Measurements from ENCODE around the gene IL26.
A peak's percentile ranks its signal among the peaks of the same experiment; 100 is the strongest.
"Not testable (repeated sequence)": the region's sequence is repeated elsewhere in the genome, so short reads cannot be mapped to it uniquely, and the experiment has no call there.

IL26 gene

DNA sequence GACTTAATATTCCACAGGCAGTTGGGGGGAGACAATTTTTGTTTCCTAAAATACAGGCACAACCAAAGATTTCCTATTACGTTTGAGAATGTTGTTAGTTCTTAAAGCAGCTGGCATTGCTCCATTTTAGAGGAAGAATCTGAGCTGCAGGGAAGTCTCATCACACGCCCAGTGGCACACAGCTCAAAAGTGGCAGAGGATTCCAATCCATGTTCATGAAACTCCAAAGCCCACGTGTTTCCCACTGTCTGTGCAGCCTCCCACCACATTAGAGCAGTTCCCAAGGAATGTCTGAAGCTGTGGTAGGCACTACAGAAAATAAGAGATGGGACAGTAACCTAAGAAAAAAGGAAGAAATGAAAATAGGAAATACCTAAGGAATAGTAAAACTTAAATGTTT, 6.1 kb upstream of the IL26 start:
- Mint-ChIP-seq H3K4me1 (ENCODE audit: low read depth) (peaks cover 27% of the 10 kb centered on the region), H3K4me3 (no peak overlapping the region), H3K27me3 (no peaks in the 10 kb centered on the region), H3K27ac (no peak overlapping the region), H3K9me3 (no peaks in the 10 kb centered on the region), H3K36me3 (ENCODE audit: low read depth) (no peaks in the 10 kb centered on the region)
- no peak for DNase-seq

DNA sequence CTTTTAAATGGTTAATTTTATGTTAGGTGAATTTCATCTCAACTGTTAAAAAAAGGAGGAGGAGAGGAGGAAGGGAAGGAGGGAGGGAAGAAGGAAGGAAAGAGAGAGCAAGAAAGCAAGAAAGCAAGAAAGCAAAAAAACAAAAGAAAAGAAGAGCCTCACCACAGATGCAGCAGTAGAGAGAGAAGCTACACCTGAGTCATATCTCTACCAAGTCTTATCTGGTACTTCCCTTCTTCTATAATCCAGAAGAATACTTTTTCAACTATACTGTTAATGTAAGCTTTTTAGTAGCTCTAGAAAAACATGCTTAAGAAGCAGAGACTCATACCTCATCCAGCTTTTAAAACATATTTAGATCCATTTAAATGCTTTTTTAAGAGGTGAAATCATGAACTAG, 5.6 kb upstream of the IL26 start:
- H3K27ac Mint-ChIP-seq: no peak overlapping the region
- H3K4me1 Mint-ChIP-seq (ENCODE audit: low read depth): peaks cover 23% of the 10 kb centered on the region
- H3K27me3 Mint-ChIP-seq: peaks cover 3% of the 10 kb centered on the region
- no peak for DNase-seq
- H3K9me3 Mint-ChIP-seq: no peaks in the 10 kb centered on the region
- H3K36me3 Mint-ChIP-seq (ENCODE audit: low read depth): no peaks in the 10 kb centered on the region
- no peak overlapping the region for H3K4me3 Mint-ChIP-seq

DNA sequence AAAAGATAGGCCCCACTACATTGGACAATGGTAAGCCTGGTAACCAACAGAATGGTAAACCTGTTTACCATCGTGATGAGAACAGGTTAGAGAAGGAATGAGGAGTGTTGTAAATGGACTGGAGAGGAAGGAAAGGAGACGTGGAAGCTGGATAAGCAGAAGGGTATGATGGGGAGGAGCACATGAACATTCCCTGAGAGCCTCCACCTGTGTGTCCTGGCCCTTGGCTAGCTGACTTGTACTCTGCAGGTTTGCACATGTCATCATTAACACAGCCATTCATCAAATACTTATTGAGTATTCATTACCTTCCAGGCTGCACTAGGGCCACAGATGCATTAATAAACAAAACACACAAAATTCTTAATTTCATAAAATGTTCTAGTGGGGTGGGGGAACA, 4.3 kb upstream of the IL26 start:
- no peak for DNase-seq
- Mint-ChIP-seq H3K4me1 (ENCODE audit: low read depth) (peaks cover 22% of the 10 kb centered on the region), H3K4me3 (no peak overlapping the region), H3K36me3 (ENCODE audit: low read depth) (no peaks in the 10 kb centered on the region), H3K9me3 (no peaks in the 10 kb centered on the region), H3K27me3 (peaks cover 5% of the 10 kb centered on the region), H3K27ac (no peak overlapping the region)

DNA sequence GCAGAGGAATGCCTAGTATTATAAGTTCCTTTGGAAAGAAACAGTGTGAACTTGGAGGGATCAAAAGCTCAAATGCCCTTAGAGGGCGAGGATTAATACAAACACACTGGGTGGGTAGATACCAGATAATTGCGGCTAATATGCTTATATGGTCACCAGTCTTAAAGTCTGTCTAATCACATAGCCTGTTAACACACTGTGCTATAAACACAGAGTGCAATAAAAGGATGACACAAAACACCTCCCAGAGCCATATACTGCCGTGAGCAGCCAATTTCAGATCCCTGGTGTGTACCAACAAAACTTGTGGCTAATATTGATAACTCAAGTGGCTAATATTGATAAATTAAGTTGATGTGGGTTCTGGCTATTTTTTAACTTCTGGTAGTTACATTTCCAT, 1.7 kb upstream of the IL26 start:
- DNase-seq: no peak
- no peak overlapping the region for H3K27ac Mint-ChIP-seq
- peaks cover 5% of the 10 kb centered on the region for H3K27me3 Mint-ChIP-seq
- peaks cover 27% of the 10 kb centered on the region for H3K4me1 Mint-ChIP-seq (ENCODE audit: low read depth)
- H3K36me3 Mint-ChIP-seq (ENCODE audit: low read depth): no peaks in the 10 kb centered on the region
- no peak overlapping the region for H3K4me3 Mint-ChIP-seq
- no peaks in the 10 kb centered on the region for H3K9me3 Mint-ChIP-seq

DNA sequence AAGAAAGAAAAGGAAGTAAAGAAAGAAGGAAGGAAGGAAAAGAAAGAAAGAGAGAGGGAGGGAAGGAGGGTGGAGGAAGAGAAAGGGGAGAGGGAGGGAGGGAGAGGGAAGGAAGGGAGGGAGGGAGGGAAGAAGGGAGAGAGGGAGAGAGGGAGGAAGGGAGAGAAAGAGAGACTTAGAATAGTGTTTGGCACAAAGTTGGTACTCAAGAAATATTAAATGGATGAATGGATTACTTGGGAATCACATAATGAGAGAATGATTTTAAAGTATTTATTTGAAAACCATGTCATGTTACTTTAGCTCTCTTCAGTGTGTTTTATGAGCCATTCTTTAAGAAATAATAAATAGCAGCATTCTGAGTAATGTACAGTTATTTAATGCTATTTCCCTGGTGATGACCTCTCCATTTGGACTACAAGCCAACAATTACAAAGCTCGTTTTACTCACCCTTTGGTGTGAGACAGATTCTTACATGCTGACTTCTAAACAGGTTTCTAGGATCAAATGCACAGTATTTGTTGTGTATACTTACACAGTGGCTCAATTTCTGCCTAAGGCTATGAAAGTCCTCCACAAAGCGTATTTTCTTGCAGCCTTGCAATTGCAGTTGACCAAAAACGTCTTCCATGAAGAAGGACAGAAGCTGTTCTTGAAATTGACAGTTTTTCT, 861 bp downstream of the IL26 start:
- H3K4me1 Mint-ChIP-seq (ENCODE audit: low read depth): peaks cover 20% of the 10 kb centered on the region
- H3K4me3 Mint-ChIP-seq: no peak overlapping the region

DNA sequence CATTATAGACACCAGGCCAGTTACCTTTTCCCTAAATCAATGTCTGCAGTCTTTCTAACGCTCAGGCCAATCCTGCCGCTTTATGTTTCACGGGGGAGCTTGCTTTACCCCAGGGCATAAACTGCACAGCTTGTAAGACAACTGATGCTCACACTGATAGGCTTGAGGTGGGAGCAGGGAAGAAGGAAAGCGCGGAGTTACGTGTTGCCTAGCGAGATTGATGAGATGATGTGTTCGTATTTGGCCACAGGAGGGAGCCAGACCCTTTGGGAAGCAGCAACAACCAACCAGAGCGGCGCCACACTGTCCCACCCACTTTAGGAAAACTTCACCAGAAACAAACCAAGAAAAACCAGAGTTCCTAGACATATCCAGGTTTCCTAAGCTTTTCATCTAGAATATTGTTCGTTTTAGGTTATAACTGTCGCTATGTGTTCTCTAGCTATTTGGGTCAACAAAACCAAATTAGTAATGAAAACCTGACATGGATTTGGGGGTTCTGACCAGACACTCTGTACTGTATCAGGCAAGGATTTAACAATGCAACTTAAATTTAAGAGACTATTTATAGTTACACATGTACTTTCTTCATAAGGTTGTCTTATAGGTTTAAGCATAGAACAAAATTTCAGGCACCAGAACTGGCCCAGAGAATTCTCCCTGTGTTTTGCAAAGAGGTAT, 2.4 kb downstream of the IL26 start:
- peak; percentile 73 for DNase-seq
- no peaks in the 10 kb centered on the region for H3K36me3 Mint-ChIP-seq (ENCODE audit: low read depth)
- no peaks in the 10 kb centered on the region for H3K9me3 Mint-ChIP-seq
- H3K4me3 Mint-ChIP-seq: peak overlapping the region; percentile 62
- no peak overlapping the region for H3K27ac Mint-ChIP-seq
- peaks cover 5% of the 10 kb centered on the region for H3K27me3 Mint-ChIP-seq
- H3K4me1 Mint-ChIP-seq (ENCODE audit: low read depth): peaks cover 20% of the 10 kb centered on the region

More for the DNA sequence above, 861 bp downstream of the IL26 start:
- no peak for DNase-seq
- no peaks in the 10 kb centered on the region for H3K36me3 Mint-ChIP-seq (ENCODE audit: low read depth)
- peaks cover 5% of the 10 kb centered on the region for H3K27me3 Mint-ChIP-seq
- H3K9me3 Mint-ChIP-seq: no peaks in the 10 kb centered on the region
- no peak overlapping the region for H3K27ac Mint-ChIP-seq

DNA sequence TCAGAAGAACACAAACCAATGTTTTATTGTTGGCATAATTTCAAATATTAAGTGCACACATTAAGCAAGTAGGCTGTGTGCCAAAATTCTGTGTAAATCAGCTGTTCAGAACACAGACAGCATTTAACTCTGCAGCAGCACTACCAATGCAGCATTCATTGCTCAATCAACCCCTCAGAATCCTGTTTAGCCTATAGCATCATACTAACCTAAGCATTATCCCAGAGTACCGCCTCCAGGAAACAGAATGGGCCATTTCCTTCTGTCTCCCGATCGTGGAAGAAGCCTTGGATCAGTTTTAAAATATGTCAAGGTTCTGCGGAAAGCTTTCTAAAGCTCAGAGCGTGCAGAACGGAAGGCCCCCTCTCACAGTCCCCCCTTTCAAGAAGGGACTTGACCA, 3.3 kb downstream of the IL26 start:
- no peak overlapping the region for H3K27ac Mint-ChIP-seq
- H3K27me3 Mint-ChIP-seq: peaks cover 5% of the 10 kb centered on the region
- H3K36me3 Mint-ChIP-seq (ENCODE audit: low read depth): no peaks in the 10 kb centered on the region
- H3K4me3 Mint-ChIP-seq: no peak overlapping the region
- no peaks in the 10 kb centered on the region for H3K9me3 Mint-ChIP-seq
- H3K4me1 Mint-ChIP-seq (ENCODE audit: low read depth): peaks cover 20% of the 10 kb centered on the region
- DNase-seq: no peak

DNA sequence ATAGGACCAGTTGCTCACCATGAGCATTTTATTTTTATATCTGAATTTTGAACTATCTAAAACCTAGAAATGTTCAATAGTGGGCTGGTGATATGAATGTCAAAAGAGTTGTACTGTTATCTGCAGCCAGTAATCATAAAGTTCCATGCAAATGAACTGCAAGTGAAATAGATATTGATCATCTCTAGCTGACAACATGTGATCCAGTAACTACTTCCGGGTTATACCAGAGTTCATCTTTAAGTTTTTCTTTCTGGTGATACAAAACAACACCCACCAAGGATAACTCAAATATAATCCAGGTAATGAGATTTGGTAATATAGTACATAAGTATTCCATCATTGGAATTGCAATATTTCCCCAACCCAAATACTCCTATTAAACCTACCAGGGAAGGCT, 4.1 kb downstream of the IL26 start:
- Mint-ChIP-seq H3K27me3 (peaks cover 4% of the 10 kb centered on the region), H3K4me3 (no peak overlapping the region), H3K9me3 (no peaks in the 10 kb centered on the region), H3K4me1 (ENCODE audit: low read depth) (peaks cover 20% of the 10 kb centered on the region), H3K27ac (no peak overlapping the region), H3K36me3 (ENCODE audit: low read depth) (no peaks in the 10 kb centered on the region)
- no peak for DNase-seq

DNA sequence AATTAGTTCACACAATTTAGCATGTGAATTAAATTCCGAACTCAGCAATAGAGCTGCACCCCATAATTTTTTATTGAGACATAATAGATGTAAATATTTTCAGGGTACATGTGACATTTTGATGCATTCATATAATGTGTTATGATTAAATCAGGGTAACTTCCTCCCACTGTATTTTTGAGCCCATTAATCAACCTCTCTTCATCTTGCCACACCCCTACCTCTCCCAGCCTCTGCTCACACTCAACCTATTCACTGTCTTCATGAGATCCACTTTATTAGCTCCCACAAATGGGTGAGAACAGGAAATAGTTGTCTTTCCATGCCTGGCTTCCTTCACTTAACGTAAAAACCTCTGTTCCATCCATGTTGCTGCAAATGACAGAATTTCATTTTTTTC, 14.7 kb downstream of the IL26 start:
- H3K27me3 Mint-ChIP-seq: peaks cover 2% of the 10 kb centered on the region
- no peaks in the 10 kb centered on the region for H3K9me3 Mint-ChIP-seq
- no peak overlapping the region for H3K4me3 Mint-ChIP-seq
- H3K4me1 Mint-ChIP-seq (ENCODE audit: low read depth): peaks cover 19% of the 10 kb centered on the region
- H3K36me3 Mint-ChIP-seq (ENCODE audit: low read depth): no peaks in the 10 kb centered on the region
- no peak for DNase-seq
- no peak overlapping the region for H3K27ac Mint-ChIP-seq

DNA sequence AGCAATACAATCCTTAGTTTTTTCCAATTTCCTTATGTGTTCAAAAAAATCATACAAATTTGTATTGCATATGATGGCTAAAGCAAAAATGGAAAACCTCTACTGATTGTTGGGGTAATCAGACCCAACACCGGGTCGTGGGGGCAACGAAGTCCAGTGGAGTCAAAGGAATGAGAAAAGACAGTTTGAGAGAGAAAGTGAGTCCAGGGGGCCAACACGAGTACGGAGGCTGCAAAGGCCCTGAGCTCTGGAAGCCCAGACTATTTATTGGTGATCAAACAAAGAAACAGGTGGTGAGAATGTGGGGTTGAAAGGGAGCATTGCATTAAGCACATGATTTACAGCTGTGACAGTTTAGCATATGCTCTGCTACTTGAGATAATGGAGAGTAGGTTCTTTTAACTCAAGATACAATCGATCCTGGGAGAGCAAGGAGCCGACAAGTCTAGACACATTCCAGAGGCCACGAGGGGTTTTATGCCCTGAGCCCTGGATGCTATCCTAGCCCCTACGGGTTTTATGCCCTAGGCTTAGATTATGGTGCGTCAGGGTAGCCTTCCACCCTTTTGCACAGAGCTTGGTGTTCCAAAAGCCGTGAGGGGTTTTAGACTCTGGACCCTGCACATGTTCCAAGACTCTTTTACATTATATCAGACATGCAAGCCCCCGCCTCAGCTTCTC, 16.4 kb downstream of the IL26 start:
- not testable (repeated sequence) for H3K4me3 Mint-ChIP-seq; DNase-seq; H3K9me3 Mint-ChIP-seq; H3K27ac Mint-ChIP-seq; H3K36me3 Mint-ChIP-seq (ENCODE audit: low read depth); H3K27me3 Mint-ChIP-seq
- peaks cover 19% of the 10 kb centered on the region for H3K4me1 Mint-ChIP-seq (ENCODE audit: low read depth)

DNA sequence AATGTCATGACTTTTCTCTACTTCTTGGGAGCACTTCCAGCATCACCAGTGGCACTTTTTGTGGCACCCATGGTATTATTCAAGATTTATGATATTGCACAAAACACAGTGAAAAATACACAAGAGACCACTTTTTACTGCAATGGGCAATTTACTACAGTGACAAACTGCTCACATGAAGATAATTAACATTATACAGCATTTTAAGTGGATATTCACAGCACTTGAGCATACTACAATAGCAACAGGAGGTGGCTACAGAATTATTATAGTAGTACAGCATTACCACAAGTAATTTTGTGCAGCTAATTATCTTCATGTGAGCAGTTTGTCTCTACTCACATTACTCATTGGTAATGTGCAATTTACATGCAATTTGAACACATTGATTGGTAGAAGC, 18.3 kb downstream of the IL26 start:
- Mint-ChIP-seq H3K27ac (no peak overlapping the region), H3K36me3 (ENCODE audit: low read depth) (no peaks in the 10 kb centered on the region), H3K4me1 (ENCODE audit: low read depth) (peaks cover 30% of the 10 kb centered on the region), H3K9me3 (no peaks in the 10 kb centered on the region), H3K4me3 (no peak overlapping the region), H3K27me3 (no peaks in the 10 kb centered on the region)
- no peak for DNase-seq

DNA sequence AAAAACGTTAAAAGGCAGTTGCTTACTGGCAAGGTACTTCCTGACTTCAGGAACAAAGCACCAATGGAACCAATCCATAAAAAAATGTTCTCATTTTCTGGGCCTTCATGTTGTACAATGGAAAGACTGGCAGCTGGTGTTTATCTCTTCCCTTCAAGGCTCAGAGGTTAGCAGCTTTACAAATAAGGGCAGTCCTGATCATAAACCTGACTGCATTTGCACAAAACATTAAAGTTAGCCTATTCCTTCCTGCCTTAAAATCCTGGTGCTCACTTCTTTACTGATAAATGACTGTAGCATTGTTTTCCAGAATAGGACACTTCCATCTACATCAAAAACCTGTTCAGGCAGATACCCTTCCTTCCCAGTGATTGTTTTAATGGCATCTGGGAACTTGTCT, 19.2 kb downstream of the IL26 start:
- no peaks in the 10 kb centered on the region for H3K36me3 Mint-ChIP-seq (ENCODE audit: low read depth)
- DNase-seq: no peak
- H3K4me1 Mint-ChIP-seq (ENCODE audit: low read depth): peaks cover 23% of the 10 kb centered on the region
- H3K4me3 Mint-ChIP-seq: no peak overlapping the region
- no peaks in the 10 kb centered on the region for H3K27me3 Mint-ChIP-seq
- no peak overlapping the region for H3K27ac Mint-ChIP-seq
- H3K9me3 Mint-ChIP-seq: no peaks in the 10 kb centered on the region

DNA sequence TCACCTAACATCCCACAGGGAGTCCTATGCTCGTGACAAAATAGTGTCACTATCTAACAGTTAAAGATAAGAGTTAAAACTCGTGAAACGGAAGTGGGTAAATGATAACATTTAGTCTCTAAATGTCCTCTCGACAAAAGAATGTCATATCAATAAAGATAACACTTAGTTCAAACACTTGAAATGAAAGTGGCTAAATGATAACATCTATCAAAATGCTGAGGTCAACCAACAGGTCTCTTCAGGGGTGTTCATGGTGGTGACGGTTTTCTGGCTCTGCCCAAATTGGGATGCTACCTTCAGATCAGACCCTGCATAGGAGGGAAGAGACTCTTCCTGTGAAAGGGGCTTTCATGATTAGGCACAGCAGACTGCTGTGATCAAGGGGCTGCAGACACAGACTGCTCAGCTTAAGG, 22.1 kb downstream of the IL26 start:
- Mint-ChIP-seq H3K4me1 (ENCODE audit: low read depth) (peaks cover 44% of the 10 kb centered on the region), H3K9me3 (no peaks in the 10 kb centered on the region), H3K27me3 (no peaks in the 10 kb centered on the region), H3K27ac (no peak overlapping the region), H3K36me3 (ENCODE audit: low read depth) (no peaks in the 10 kb centered on the region), H3K4me3 (no peak overlapping the region)
- DNase-seq: no peak

DNA sequence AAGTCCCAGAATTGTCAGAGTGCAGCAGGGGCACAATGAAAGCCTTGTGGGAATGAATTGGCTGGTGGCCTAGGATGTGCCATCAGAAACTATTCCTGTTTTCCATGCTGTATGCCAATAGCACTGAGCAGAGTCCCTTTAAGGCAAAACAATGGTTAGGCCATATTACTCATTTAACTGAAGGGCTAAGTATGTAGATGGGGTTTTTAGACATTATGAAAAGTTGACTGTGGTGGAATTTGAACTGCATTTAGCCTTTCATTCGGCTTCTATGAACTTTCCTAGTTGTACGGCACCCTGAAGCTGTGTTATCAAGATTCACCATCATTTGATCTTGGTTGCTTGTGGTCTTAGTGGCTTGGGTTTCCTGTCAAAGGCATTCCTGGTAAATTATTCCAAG, 24.8 kb downstream of the IL26 start:
- DNase-seq: no peak
- H3K4me1 Mint-ChIP-seq (ENCODE audit: low read depth): peaks cover 50% of the 10 kb centered on the region
- peak overlapping the region; percentile 57 for H3K27ac Mint-ChIP-seq
- H3K27me3 Mint-ChIP-seq: no peaks in the 10 kb centered on the region
- no peaks in the 10 kb centered on the region for H3K36me3 Mint-ChIP-seq (ENCODE audit: low read depth)
- no peaks in the 10 kb centered on the region for H3K9me3 Mint-ChIP-seq
- no peak overlapping the region for H3K4me3 Mint-ChIP-seq

DNA sequence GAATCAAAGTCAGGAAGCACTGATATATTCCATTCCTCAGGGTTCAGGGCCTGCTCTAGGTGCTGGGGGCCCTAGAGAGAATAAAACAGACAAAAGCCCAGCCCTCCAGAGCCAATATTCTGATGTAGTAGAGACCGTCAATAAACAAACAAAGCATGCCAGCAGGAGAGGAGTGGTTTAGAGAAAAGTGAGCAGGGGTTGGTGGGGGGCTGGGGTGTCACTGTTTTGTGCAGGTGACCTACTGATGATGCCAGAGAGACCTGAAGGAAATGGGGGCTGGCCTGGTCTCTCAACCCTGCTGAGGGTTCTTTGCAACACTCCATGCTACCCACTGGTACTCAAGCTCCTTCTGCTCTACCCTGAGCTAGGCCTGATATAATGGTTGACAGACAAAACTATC, 26.5 kb downstream of the IL26 start:
- H3K27me3 Mint-ChIP-seq: no peaks in the 10 kb centered on the region
- H3K4me1 Mint-ChIP-seq (ENCODE audit: low read depth): peaks cover 54% of the 10 kb centered on the region
- no peaks in the 10 kb centered on the region for H3K9me3 Mint-ChIP-seq
- no peaks in the 10 kb centered on the region for H3K36me3 Mint-ChIP-seq (ENCODE audit: low read depth)
- no peak for DNase-seq
- peak overlapping the region; percentile 92 for H3K27ac Mint-ChIP-seq
- peak overlapping the region; percentile 49 for H3K4me3 Mint-ChIP-seq
